Measurements from ENCODE around the gene NVL.
"Not testable (repeated sequence)": the region's sequence is repeated elsewhere in the genome, so short reads cannot be mapped to it uniquely, and the experiment has no call there.

NVL gene

GRCh38 chr1:224312025-224312424 lies 17.9 kb downstream of the NVL start:
- Histone ChIP-seq H3K36me3 (ENCODE audit: control insufficient read depth, low read length) (peaks cover 61% of the 10 kb centered on the region), H3K27ac (ENCODE audit: low read depth, low read length) (no peak overlapping the region), H3F3A (ENCODE audit: control insufficient read depth, insufficient read depth) (no peaks in the 10 kb centered on the region), H3K4me3 (ENCODE audit: low read length) (no peak overlapping the region), H4K20me1 (ENCODE audit: control insufficient read depth, insufficient read depth, low read depth, low read length) (no peaks in the 10 kb centered on the region), H3K9me2 (replicated peaks; ENCODE audit: control insufficient read depth, low read length) (no peaks in the 10 kb centered on the region), H3K9me3 (ENCODE audit: control insufficient read depth, insufficient read depth, low read length) (no peaks in the 10 kb centered on the region), H3K27me3 (ENCODE audit: control insufficient read depth, low read length) (no peaks in the 10 kb centered on the region), H3K4me2 (ENCODE audit: low read length) (no peak overlapping the region), H3K79me2 (ENCODE audit: control insufficient read depth, low read length) (no peaks in the 10 kb centered on the region), H3K4me1 (ENCODE audit: control insufficient read depth, low read length) (no peaks in the 10 kb centered on the region)
- no peak for TF ChIP-seq EZH2phosphoT487 (IDR thresholded peaks at IDR 0.05; ENCODE audit: borderline replicate concordance, low read length)
- TF ChIP-seq CTCF (IDR thresholded peaks at IDR 0.05; ENCODE audit: low read depth, low read length, poor library complexity, severe bottlenecking) = no peak

- H3F3A ChIP-seq (ENCODE audit: control insufficient read depth, insufficient read depth); H4K20me1 ChIP-seq (ENCODE audit: control insufficient read depth, insufficient read depth, low read depth, low read length); H3K79me2 ChIP-seq (ENCODE audit: control insufficient read depth, low read length); H3K4me3 ChIP-seq (ENCODE audit: low read length); H3K9me2 ChIP-seq (replicated peaks; ENCODE audit: control insufficient read depth, low read length); H3K27me3 ChIP-seq (ENCODE audit: control insufficient read depth, low read length); H3K4me1 ChIP-seq (ENCODE audit: control insufficient read depth, low read length); H3K9me3 ChIP-seq (ENCODE audit: control insufficient read depth, insufficient read depth, low read length); H3K27ac ChIP-seq (ENCODE audit: low read depth, low read length); H3K4me2 ChIP-seq (ENCODE audit: low read length): not testable (repeated sequence)
- H3K36me3 ChIP-seq (ENCODE audit: control insufficient read depth, low read length) = peaks cover 63% of the 10 kb centered on the region
Observed at GRCh38 chr1:224311503-224311902, 18.5 kb downstream of the NVL start.

- H3K9me3 ChIP-seq (ENCODE audit: control insufficient read depth, insufficient read depth, low read length) = no peaks in the 10 kb centered on the region
- H3K4me3 ChIP-seq (ENCODE audit: low read length) = no peak overlapping the region
- H4K20me1 ChIP-seq (ENCODE audit: control insufficient read depth, insufficient read depth, low read depth, low read length) = no peaks in the 10 kb centered on the region
- no peaks in the 10 kb centered on the region for H3F3A ChIP-seq (ENCODE audit: control insufficient read depth, insufficient read depth)
- TF ChIP-seq CTCF (IDR thresholded peaks at IDR 0.05; ENCODE audit: low read depth, low read length, poor library complexity, severe bottlenecking) = no peak
- no peak for TF ChIP-seq EZH2phosphoT487 (IDR thresholded peaks at IDR 0.05; ENCODE audit: borderline replicate concordance, low read length)
- H3K27ac ChIP-seq (ENCODE audit: low read depth, low read length) = no peak overlapping the region
- no peaks in the 10 kb centered on the region for H3K79me2 ChIP-seq (ENCODE audit: control insufficient read depth, low read length)
- no peak overlapping the region for H3K4me2 ChIP-seq (ENCODE audit: low read length)
- no peaks in the 10 kb centered on the region for H3K9me2 ChIP-seq (replicated peaks; ENCODE audit: control insufficient read depth, low read length)
- no peaks in the 10 kb centered on the region for H3K27me3 ChIP-seq (ENCODE audit: control insufficient read depth, low read length)
- H3K4me1 ChIP-seq (ENCODE audit: control insufficient read depth, low read length) = no peaks in the 10 kb centered on the region
- peaks cover 66% of the 10 kb centered on the region for H3K36me3 ChIP-seq (ENCODE audit: control insufficient read depth, low read length)
Observed at GRCh38 chr1:224308064-224308463, 21.9 kb downstream of the NVL start.

- Histone ChIP-seq H3K9me3 (ENCODE audit: control insufficient read depth, insufficient read depth, low read length) (no peaks in the 10 kb centered on the region), H3K79me2 (ENCODE audit: control insufficient read depth, low read length) (no peaks in the 10 kb centered on the region), H3K36me3 (ENCODE audit: control insufficient read depth, low read length) (peaks cover 74% of the 10 kb centered on the region), H3F3A (ENCODE audit: control insufficient read depth, insufficient read depth) (no peaks in the 10 kb centered on the region), H4K20me1 (ENCODE audit: control insufficient read depth, insufficient read depth, low read depth, low read length) (no peaks in the 10 kb centered on the region), H3K9me2 (replicated peaks; ENCODE audit: control insufficient read depth, low read length) (no peaks in the 10 kb centered on the region), H3K27ac (ENCODE audit: low read depth, low read length) (no peak overlapping the region), H3K27me3 (ENCODE audit: control insufficient read depth, low read length) (no peaks in the 10 kb centered on the region), H3K4me1 (ENCODE audit: control insufficient read depth, low read length) (no peaks in the 10 kb centered on the region), H3K4me2 (ENCODE audit: low read length) (no peak overlapping the region), H3K4me3 (ENCODE audit: low read length) (no peak overlapping the region)
- TF ChIP-seq EZH2phosphoT487 (IDR thresholded peaks at IDR 0.05; ENCODE audit: borderline replicate concordance, low read length) (no peak), CTCF (IDR thresholded peaks at IDR 0.05; ENCODE audit: low read depth, low read length, poor library complexity, severe bottlenecking) (no peak)
Observed at GRCh38 chr1:224304767-224305166, 25.2 kb downstream of the NVL start.
